ENCODE data around the gene AK5.

AK5 gene

GRCh38 chr1:77267035-77267434, 14.8 kb upstream of the AK5 start:
- no peaks in the 10 kb centered on the region for H3K9me3 ChIP-seq (ENCODE audit: control insufficient read depth, insufficient read depth, low read depth, low read length)
- no peak overlapping the region for H3K27ac ChIP-seq (ENCODE audit: low read depth, low read length)
- no peaks in the 10 kb centered on the region for H3K36me3 ChIP-seq (ENCODE audit: control insufficient read depth, insufficient read depth, low read length)
- no peak overlapping the region for H3K4me3 ChIP-seq (ENCODE audit: low read depth, low read length)
- no peak overlapping the region for H3K9ac ChIP-seq (ENCODE audit: low read length)
- H3K4me1 ChIP-seq (ENCODE audit: control insufficient read depth, insufficient read depth, low read length): no peaks in the 10 kb centered on the region; the same call in 1 of the 2 replicates
- H3K27me3 ChIP-seq (ENCODE audit: control insufficient read depth, insufficient read depth, low read length): peaks cover 9% of the 10 kb centered on the region

GRCh38 chr1:77271852-77272580, 9.8 kb upstream of the AK5 start:
- no peak overlapping the region for H3K4me3 ChIP-seq (ENCODE audit: low read depth, low read length)
- no peak overlapping the region for H3K27ac ChIP-seq (ENCODE audit: low read depth, low read length)
- no peaks in the 10 kb centered on the region for H3K9me3 ChIP-seq (ENCODE audit: control insufficient read depth, insufficient read depth, low read depth, low read length)
- peaks cover 7% of the 10 kb centered on the region; the same call in 1 of the 2 replicates for H3K27me3 ChIP-seq (ENCODE audit: control insufficient read depth, insufficient read depth, low read length)
- no peaks in the 10 kb centered on the region for H3K36me3 ChIP-seq (ENCODE audit: control insufficient read depth, insufficient read depth, low read length)
- H3K4me1 ChIP-seq (ENCODE audit: control insufficient read depth, insufficient read depth, low read length): no peaks in the 10 kb centered on the region
- H3K9ac ChIP-seq (ENCODE audit: low read length): no peak overlapping the region

GRCh38 chr1:77273891-77274290, 7.9 kb upstream of the AK5 start:
- Histone ChIP-seq H3K9ac (ENCODE audit: low read length) (no peak overlapping the region), H3K36me3 (ENCODE audit: control insufficient read depth, insufficient read depth, low read length) (no peaks in the 10 kb centered on the region), H3K27ac (ENCODE audit: low read depth, low read length) (no peak overlapping the region), H3K27me3 (ENCODE audit: control insufficient read depth, insufficient read depth, low read length) (peaks cover 13% of the 10 kb centered on the region), H3K9me3 (ENCODE audit: control insufficient read depth, insufficient read depth, low read depth, low read length) (no peaks in the 10 kb centered on the region), H3K4me3 (ENCODE audit: low read depth, low read length) (no peak overlapping the region), H3K4me1 (ENCODE audit: control insufficient read depth, insufficient read depth, low read length) (no peaks in the 10 kb centered on the region)

- H3K36me3 ChIP-seq (ENCODE audit: control insufficient read depth, insufficient read depth, low read length): no peaks in the 10 kb centered on the region
- no peaks in the 10 kb centered on the region for H3K9me3 ChIP-seq (ENCODE audit: control insufficient read depth, insufficient read depth, low read depth, low read length)
- no peak overlapping the region for H3K27ac ChIP-seq (ENCODE audit: low read depth, low read length)
- H3K4me1 ChIP-seq (ENCODE audit: control insufficient read depth, insufficient read depth, low read length): no peaks in the 10 kb centered on the region
- peaks cover 23% of the 10 kb centered on the region for H3K27me3 ChIP-seq (ENCODE audit: control insufficient read depth, insufficient read depth, low read length)
- no peak overlapping the region for H3K4me3 ChIP-seq (ENCODE audit: low read depth, low read length)
- no peak overlapping the region for H3K9ac ChIP-seq (ENCODE audit: low read length)
Observed at GRCh38 chr1:77275194-77275593, 6.6 kb upstream of the AK5 start.

- Histone ChIP-seq H3K27me3 (ENCODE audit: control insufficient read depth, insufficient read depth, low read length) (peaks cover 40% of the 10 kb centered on the region), H3K4me1 (ENCODE audit: control insufficient read depth, insufficient read depth, low read length) (no peaks in the 10 kb centered on the region), H3K36me3 (ENCODE audit: control insufficient read depth, insufficient read depth, low read length) (no peaks in the 10 kb centered on the region), H3K9me3 (ENCODE audit: control insufficient read depth, insufficient read depth, low read depth, low read length) (no peaks in the 10 kb centered on the region), H3K9ac (ENCODE audit: low read length) (no peak overlapping the region), H3K27ac (ENCODE audit: low read depth, low read length) (no peak overlapping the region), H3K4me3 (ENCODE audit: low read depth, low read length) (no peak overlapping the region)
Observed at GRCh38 chr1:77276941-77277340, 4.9 kb upstream of the AK5 start.

GRCh38 chr1:77279929-77280328, 1.9 kb upstream of the AK5 start:
- Histone ChIP-seq H3K36me3 (ENCODE audit: control insufficient read depth, insufficient read depth, low read length) (no peaks in the 10 kb centered on the region), H3K4me3 (ENCODE audit: low read depth, low read length) (no peak overlapping the region), H3K9me3 (ENCODE audit: control insufficient read depth, insufficient read depth, low read depth, low read length) (no peaks in the 10 kb centered on the region), H3K27me3 (ENCODE audit: control insufficient read depth, insufficient read depth, low read length) (peaks cover 65% of the 10 kb centered on the region), H3K9ac (ENCODE audit: low read length) (no peak overlapping the region), H3K4me1 (ENCODE audit: control insufficient read depth, insufficient read depth, low read length) (peaks cover 10% of the 10 kb centered on the region), H3K27ac (ENCODE audit: low read depth, low read length) (no peak overlapping the region)

- H3K27me3 ChIP-seq (ENCODE audit: control insufficient read depth, insufficient read depth, low read length): peaks cover 66% of the 10 kb centered on the region
Observed at GRCh38 chr1:77280962-77281361, 857 bp upstream of the AK5 start.

GRCh38 chr1:77282187-77282865, 507 bp downstream of the AK5 start:
- H3K36me3 ChIP-seq (ENCODE audit: control insufficient read depth, insufficient read depth, low read length): no peaks in the 10 kb centered on the region
- peaks cover 10% of the 10 kb centered on the region for H3K4me1 ChIP-seq (ENCODE audit: control insufficient read depth, insufficient read depth, low read length)
- peak overlapping the region; percentile 18 for H3K9ac ChIP-seq (ENCODE audit: low read length)
- H3K27me3 ChIP-seq (ENCODE audit: control insufficient read depth, insufficient read depth, low read length): peaks cover 66% of the 10 kb centered on the region
- H3K4me3 ChIP-seq (ENCODE audit: low read depth, low read length): peak overlapping the region; percentile 63
- no peak overlapping the region for H3K27ac ChIP-seq (ENCODE audit: low read depth, low read length)
- H3K9me3 ChIP-seq (ENCODE audit: control insufficient read depth, insufficient read depth, low read depth, low read length): no peaks in the 10 kb centered on the region

More at GRCh38 chr1:77280962-77281361, 857 bp upstream of the AK5 start:
- Histone ChIP-seq H3K4me1 (ENCODE audit: control insufficient read depth, insufficient read depth, low read length) (peaks cover 10% of the 10 kb centered on the region), H3K9ac (ENCODE audit: low read length) (no peak overlapping the region), H3K9me3 (ENCODE audit: control insufficient read depth, insufficient read depth, low read depth, low read length) (no peaks in the 10 kb centered on the region), H3K4me3 (ENCODE audit: low read depth, low read length) (peak overlapping the region; percentile 63), H3K27ac (ENCODE audit: low read depth, low read length) (no peak overlapping the region), H3K36me3 (ENCODE audit: control insufficient read depth, insufficient read depth, low read length) (no peaks in the 10 kb centered on the region)

GRCh38 chr1:77282866-77283539, 1.2 kb downstream of the AK5 start:
- H3K36me3 ChIP-seq (ENCODE audit: control insufficient read depth, insufficient read depth, low read length): no peaks in the 10 kb centered on the region
- H3K9me3 ChIP-seq (ENCODE audit: control insufficient read depth, insufficient read depth, low read depth, low read length): no peaks in the 10 kb centered on the region
- H3K27ac ChIP-seq (ENCODE audit: low read depth, low read length): no peak overlapping the region
- H3K27me3 ChIP-seq (ENCODE audit: control insufficient read depth, insufficient read depth, low read length): peaks cover 65% of the 10 kb centered on the region
- peak overlapping the region; percentile 63 for H3K4me3 ChIP-seq (ENCODE audit: low read depth, low read length)
- H3K9ac ChIP-seq (ENCODE audit: low read length): peak overlapping the region; percentile 18
- peaks cover 10% of the 10 kb centered on the region for H3K4me1 ChIP-seq (ENCODE audit: control insufficient read depth, insufficient read depth, low read length)

GRCh38 chr1:77283701-77284425, 2.0 kb downstream of the AK5 start:
- no peaks in the 10 kb centered on the region for H3K9me3 ChIP-seq (ENCODE audit: control insufficient read depth, insufficient read depth, low read depth, low read length)
- peak overlapping the region; percentile 63; the same call in 1 of the 2 replicates for H3K4me3 ChIP-seq (ENCODE audit: low read depth, low read length)
- no peak overlapping the region for H3K9ac ChIP-seq (ENCODE audit: low read length)
- H3K36me3 ChIP-seq (ENCODE audit: control insufficient read depth, insufficient read depth, low read length): no peaks in the 10 kb centered on the region
- peaks cover 10% of the 10 kb centered on the region for H3K4me1 ChIP-seq (ENCODE audit: control insufficient read depth, insufficient read depth, low read length)
- H3K27ac ChIP-seq (ENCODE audit: low read depth, low read length): no peak overlapping the region
- peaks cover 60% of the 10 kb centered on the region for H3K27me3 ChIP-seq (ENCODE audit: control insufficient read depth, insufficient read depth, low read length)

Data from HUES6 (cell line).